Endothelial cell of umbilical vein (primary cell): ENCODE results near the gene RUFY3. TPM values are rescaled to one million over a fixed set of nuclear protein-coding genes. Genes with fewer than 3 reads are reported as not detected.

Source experiments
- BruUV-seq: library from RNA; stranded (reverse); fragments of 400-500 nt; replicated peaks from 2 replicates; lab custom pipeline; 2021; lab: Mats Ljungman, UMichigan
- CTCF ChIA-PET: fragments of 300-600, 350-600 bp; sonication (Branson Sonifier 250); formaldehyde crosslinking; loops from one replicate; lab custom pipeline; 2021; ENCODE audit warnings: antibody characterized with exemption, inconsistent platforms; lab: Charles Lee
- POLR2A ChIA-PET: fragments of 300-600, 350-600 bp; sonication (Branson Sonifier 250); formaldehyde crosslinking; loops from one replicate; lab custom pipeline; 2021; ENCODE audit warnings: antibody characterized with exemption, inconsistent platforms; lab: Charles Lee
- DNase-seq: peaks from one replicate; pipeline ENCODE4 v3.0.0-alpha.2; 2011; ENCODE audit warnings: low read depth, low spot score
- FAIRE-seq: peaks from 2 replicates; lab custom pipeline; 2011; peaks lifted over from hg19 to GRCh38; lab: Jason Lieb, UNC
- H2AFZ ChIP-seq: 2 replicates; pipeline ENCODE4 v1.6.0; 2012; ENCODE audit warnings: low read depth, low read length, control low read depth, inconsistent platforms
- H3K27ac ChIP-seq: 2 replicates; pipeline ENCODE4 v1.5.1; 2011; ENCODE audit warnings: low read depth, mild to moderate bottlenecking, control low read depth, low read length, moderate library complexity; ENCODE audit not compliant: insufficient read depth
- H3K27me3 ChIP-seq, 2 experiments: 2 replicates each; pipeline versions ENCODE4 v1.6.0 to v1.6.1; 2011; ENCODE audit warnings: low read length in 2 of 2, mixed read lengths in 1 of 2; ENCODE audit not compliant: control insufficient read depth in 2 of 2, insufficient read depth in 2 of 2
- H3K36me3 ChIP-seq, 2 experiments: 2 replicates in 1 of 2; 3 replicates in 1 of 2; pipeline ENCODE4 v1.5.1; 2011; ENCODE audit warnings: low read length in 2 of 2, mild to moderate bottlenecking in 1 of 2, moderate library complexity in 1 of 2; ENCODE audit not compliant: control insufficient read depth in 2 of 2, insufficient read depth in 2 of 2; ENCODE audit errors: extremely low read depth in 1 of 2
- H3K4me1 ChIP-seq: 3 replicates; pipeline ENCODE4 v1.5.1; 2011; ENCODE audit warnings: mild to moderate bottlenecking, low read length; ENCODE audit not compliant: control insufficient read depth, insufficient read depth; ENCODE audit errors: extremely low read depth
- H3K4me2 ChIP-seq: 2 replicates; pipeline ENCODE4 v1.6.1; 2011; ENCODE audit warnings: low read length, control low read depth, mixed read lengths; ENCODE audit not compliant: insufficient read depth
- H3K4me3 ChIP-seq, 3 experiments: fragments of 200-600 bp in 1 of 3; sonication (generic), shearing (Covaris generic) in 1 of 3; replicated peaks in 1 of 3; 2 replicates each; pipeline ENCODE4 v1.5.1; 2011 to 2016; ENCODE audit warnings: control low read depth in 3 of 3, low read length in 3 of 3, mild to moderate bottlenecking in 2 of 3, inconsistent platforms in 1 of 3, low read depth in 1 of 3, moderate library complexity in 1 of 3; ENCODE audit not compliant: insufficient read depth in 1 of 3
- H3K79me2 ChIP-seq: 2 replicates; pipeline ENCODE4 v1.6.0; 2012; ENCODE audit warnings: low read length, inconsistent platforms; ENCODE audit not compliant: control insufficient read depth, insufficient read depth
- H3K9ac ChIP-seq: replicated peaks from 2 replicates; pipeline ENCODE3; 2011; ENCODE audit warnings: low read length, control low read depth; ENCODE audit not compliant: insufficient read depth; ENCODE audit errors: extremely low read depth
- H3K9me1 ChIP-seq: replicated peaks from 3 replicates; pipeline ENCODE4 v1.6.0; 2011; ENCODE audit warnings: mild to moderate bottlenecking, low read length; ENCODE audit not compliant: control insufficient read depth, insufficient read depth; ENCODE audit errors: extremely low read depth
- H3K9me3 ChIP-seq: replicated peaks from 2 replicates; pipeline ENCODE4 v1.5.1; 2012; ENCODE audit warnings: low read length, inconsistent platforms; ENCODE audit not compliant: control insufficient read depth, insufficient read depth
- H4K20me1 ChIP-seq: replicated peaks from 2 replicates; pipeline ENCODE3; 2011; ENCODE audit warnings: mild to moderate bottlenecking, low read length; ENCODE audit not compliant: control insufficient read depth, insufficient read depth; ENCODE audit errors: extremely low read depth
- EZH2 ChIP-seq: IDR thresholded peaks from 2 replicates; pipeline ENCODE4 v1.6.1; 2012; ENCODE audit warnings: borderline replicate concordance, low read depth, mild to moderate bottlenecking, moderate library complexity, low read length, inconsistent platforms; ENCODE audit not compliant: severe bottlenecking
- FOS ChIP-seq: IDR thresholded peaks from 2 replicates; pipeline ENCODE4 v1.6.1; 2011; ENCODE audit warnings: mild to moderate bottlenecking, low read length, moderate library complexity, borderline replicate concordance; ENCODE audit not compliant: insufficient read depth
- GATA2 ChIP-seq: IDR thresholded peaks from 2 replicates; pipeline ENCODE4 v1.7.0; 2011; ENCODE audit warnings: low read depth, mild to moderate bottlenecking, moderate library complexity, mixed read lengths, low read length; ENCODE audit not compliant: insufficient read length, insufficient read depth
- JUN ChIP-seq: IDR thresholded peaks from 2 replicates; pipeline ENCODE4 v1.6.1; 2011; ENCODE audit warnings: borderline replicate concordance, low read depth; ENCODE audit not compliant: insufficient read length, insufficient read depth
- MYC ChIP-seq: IDR thresholded peaks from one replicate; pipeline ENCODE4 v1.6.1; 2011; ENCODE audit warnings: mild to moderate bottlenecking, low read depth, low read length
- POLR2A ChIP-seq: IDR thresholded peaks from 2 replicates; pipeline ENCODE4 v1.6.1; 2012; ENCODE audit warnings: low read depth, mild to moderate bottlenecking, control low read depth, low read length
- POLR2AphosphoS5 ChIP-seq: IDR thresholded peaks from 2 replicates; pipeline ENCODE4 v1.6.1; 2012; ENCODE audit warnings: low read depth, mild to moderate bottlenecking, control low read depth, low read length, moderate library complexity; ENCODE audit not compliant: insufficient read depth
- dilution Hi-C: fragments of 300-500 bp; cut with MboI; formaldehyde crosslinking; loops from one replicate; pipeline ENCODE4 v1.15.0; 2019; ENCODE audit warnings: low sequenced_read_pairs; ENCODE audit not compliant: extremely low pct_ligation_motif_present
- intact Hi-C: fragments of 100-400 bp; cut with micrococcal nuclease; formaldehyde crosslinking; loops from one replicate; pipeline ENCODE4 v1.10.0; 2022
- polyA plus RNA-seq, 4 experiments: library from polyadenylated mRNA; depleted of rRNA in 3 of 4; stranded (reverse) in 3 of 4; unstranded in 1 of 4; fragments of >200 nt; gene quantifications; 2 replicates each; pipeline versions ENCODE4 v1.2.1 to v1.2.3, GENCODE V29; 2011 to 2012; ENCODE audit warnings: missing spikeins in 1 of 4
- total RNA-seq: library from RNA; stranded (reverse); gene quantifications from 2 replicates; pipeline ENCODE4 v1.2.3, GENCODE V29; 2021
- TF ChIP-seq, protein P1 (sequence below): IDR thresholded peaks from 2 replicates; pipeline ENCODE4 v1.6.1; 2011; ENCODE audit not compliant: insufficient read depth, insufficient read length
- TF ChIP-seq, protein P2 (sequence below), 2 donors: IDR thresholded peaks; 1 replicate in 1 of 2; 2 replicates in 1 of 2; pipeline ENCODE4 v1.5.1; 2011; ENCODE audit warnings: low read length in 2 of 2, mild to moderate bottlenecking in 2 of 2, moderate library complexity in 2 of 2, control low read depth in 1 of 2, inconsistent platforms in 1 of 2, low read depth in 1 of 2; ENCODE audit not compliant: insufficient read depth in 1 of 2; ENCODE audit errors: extremely low read depth in 1 of 2

The RUFY3 gene
- total and polyA plus RNA-seq, 2 donors (not counting 3 experiments of a cell fraction or from before 2014, with no cell fraction given) = 10.0 to 52.8 TPM

DNA sequence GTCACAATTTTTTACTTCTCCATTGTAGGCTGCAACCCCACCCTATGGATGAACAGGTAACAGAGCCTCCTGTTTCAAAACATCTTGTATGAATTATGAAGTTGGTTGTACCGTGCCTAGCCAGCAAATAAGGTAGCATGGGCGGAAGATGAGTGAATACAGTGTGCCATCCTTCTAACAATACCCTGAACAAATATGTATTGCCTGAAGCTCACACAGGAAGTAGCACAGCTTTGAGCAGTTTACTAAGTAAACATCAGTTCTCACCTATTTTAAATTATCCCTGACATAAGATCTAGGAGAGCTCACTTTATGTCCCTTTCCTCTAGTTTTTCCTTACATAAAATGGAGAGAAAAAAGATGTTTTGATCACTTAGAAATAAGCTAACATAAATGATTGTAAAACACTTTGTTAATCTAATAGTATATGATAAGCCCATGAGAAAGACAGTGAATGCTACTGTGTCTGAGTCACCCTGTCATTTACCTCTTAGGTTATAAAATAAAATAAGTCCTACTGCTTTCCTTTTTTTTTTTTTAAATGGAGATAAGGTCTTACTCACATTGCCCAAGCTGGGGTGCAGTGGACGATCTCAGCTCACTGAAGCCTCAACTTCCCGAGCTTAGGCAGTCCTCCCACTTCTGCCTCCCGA lies 81.3 kb downstream of the RUFY3 start:
- BruUV-seq = no TSS peak

More for the DNA sequence above, 81.3 kb downstream of the RUFY3 start:
- Histone ChIP-seq H3K36me3 (no peaks in the 10 kb centered on the region), H3K9me3 (no peaks in the 10 kb centered on the region), H3K9me1 (no peaks in the 10 kb centered on the region), H3K4me2 (no peak overlapping the region), H3K4me3 (no peak overlapping the region), H3K27me3 (no peaks in the 10 kb centered on the region), H3K79me2 (no peaks in the 10 kb centered on the region), H3K9ac (no peak overlapping the region), H4K20me1 (no peaks in the 10 kb centered on the region), H3K27ac (no peak overlapping the region), H2AFZ (no peak overlapping the region), H3K4me1 (no peaks in the 10 kb centered on the region)
- intact Hi-C loops = no loop called here
- ChIA-PET CTCF (interaction anchor here (1.4 to 2.1 kb wide), 3 partner anchors 11 to 207 kb away, joined by 3 to 5 read pairs (median 4); no protein-coding TSS in a partner anchor), POLR2A (no interaction called here)
- DNase-seq (no peak), FAIRE-seq (no peak)
- TF ChIP-seq POLR2A (no peak), MYC (no peak), FOS (no peak), GATA2 (no peak), JUN (no peak), POLR2AphosphoS5 (no peak), EZH2 (no peak)
- TF ChIP-seq, protein P1, sequence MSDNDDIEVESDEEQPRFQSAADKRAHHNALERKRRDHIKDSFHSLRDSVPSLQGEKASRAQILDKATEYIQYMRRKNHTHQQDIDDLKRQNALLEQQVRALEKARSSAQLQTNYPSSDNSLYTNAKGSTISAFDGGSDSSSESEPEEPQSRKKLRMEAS = no peak
- TF ChIP-seq, protein P2, sequence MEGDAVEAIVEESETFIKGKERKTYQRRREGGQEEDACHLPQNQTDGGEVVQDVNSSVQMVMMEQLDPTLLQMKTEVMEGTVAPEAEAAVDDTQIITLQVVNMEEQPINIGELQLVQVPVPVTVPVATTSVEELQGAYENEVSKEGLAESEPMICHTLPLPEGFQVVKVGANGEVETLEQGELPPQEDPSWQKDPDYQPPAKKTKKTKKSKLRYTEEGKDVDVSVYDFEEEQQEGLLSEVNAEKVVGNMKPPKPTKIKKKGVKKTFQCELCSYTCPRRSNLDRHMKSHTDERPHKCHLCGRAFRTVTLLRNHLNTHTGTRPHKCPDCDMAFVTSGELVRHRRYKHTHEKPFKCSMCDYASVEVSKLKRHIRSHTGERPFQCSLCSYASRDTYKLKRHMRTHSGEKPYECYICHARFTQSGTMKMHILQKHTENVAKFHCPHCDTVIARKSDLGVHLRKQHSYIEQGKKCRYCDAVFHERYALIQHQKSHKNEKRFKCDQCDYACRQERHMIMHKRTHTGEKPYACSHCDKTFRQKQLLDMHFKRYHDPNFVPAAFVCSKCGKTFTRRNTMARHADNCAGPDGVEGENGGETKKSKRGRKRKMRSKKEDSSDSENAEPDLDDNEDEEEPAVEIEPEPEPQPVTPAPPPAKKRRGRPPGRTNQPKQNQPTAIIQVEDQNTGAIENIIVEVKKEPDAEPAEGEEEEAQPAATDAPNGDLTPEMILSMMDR (IDR thresholded peaks at IDR 0.05; ENCODE audit: extremely low read depth in 1 of 2, insufficient read depth in 1 of 2, low read depth in 1 of 2, low read length in 2 of 2) = no peak
- dilution Hi-C loops = no loop called here
